Mesendoderm (in vitro differentiated cells): Measurements from ENCODE around the gene SSBP3.

ENCODE experiments used
- DNase-seq: peaks from one replicate; pipeline ENCODE4 v3.0.0; 2013
- H2AK5ac ChIP-seq: 2 replicates; pipeline ENCODE4 v1.6.1; 2013; ENCODE audit warnings: low read length, inconsistent platforms
- H2BK120ac ChIP-seq: 2 replicates; pipeline ENCODE4 v1.6.1; 2013; ENCODE audit warnings: low read depth, mild to moderate bottlenecking, low read length, moderate library complexity, mixed read lengths
- H2BK15ac ChIP-seq: replicated peaks from 2 replicates; pipeline ENCODE4 v1.6.1; 2013; ENCODE audit warnings: low read depth, mild to moderate bottlenecking, moderate library complexity
- H2BK5ac ChIP-seq: 2 replicates; pipeline ENCODE4 v1.6.1; 2013; ENCODE audit warnings: low read length, inconsistent platforms
- H3K18ac ChIP-seq: 2 replicates; pipeline ENCODE4 v1.6.1; 2013; ENCODE audit warnings: mild to moderate bottlenecking, low read length, mixed read lengths
- H3K23ac ChIP-seq: one replicate; pipeline ENCODE4 v1.6.1; 2013; ENCODE audit warnings: low read length
- H3K27ac ChIP-seq: 2 replicates; pipeline ENCODE4 v1.5.1; 2013; ENCODE audit warnings: low read depth, mild to moderate bottlenecking, inconsistent platforms, low read length, moderate library complexity
- H3K27me3 ChIP-seq: 2 replicates; pipeline ENCODE4 v1.6.1; 2013; ENCODE audit warnings: low read length, control low read depth, mild to moderate bottlenecking, inconsistent platforms; ENCODE audit not compliant: insufficient read depth, poor library complexity
- H3K36me3 ChIP-seq: 2 replicates; pipeline ENCODE4 v1.6.1; 2013; ENCODE audit warnings: low read length, inconsistent platforms; ENCODE audit not compliant: control insufficient read depth, insufficient read depth
- H3K4ac ChIP-seq: one replicate; pipeline ENCODE4 v1.6.1; 2013; ENCODE audit warnings: low read depth, mild to moderate bottlenecking, low read length, moderate library complexity
- H3K4me1 ChIP-seq: 2 replicates; pipeline ENCODE4 v1.6.1; 2013; ENCODE audit warnings: low read depth, low read length, inconsistent platforms; ENCODE audit not compliant: control insufficient read depth
- H3K4me2 ChIP-seq: 2 replicates; pipeline ENCODE4 v1.6.1; 2013; ENCODE audit warnings: low read length
- H3K4me3 ChIP-seq: 2 replicates; pipeline ENCODE4 v1.5.1; 2013; ENCODE audit warnings: mild to moderate bottlenecking, low read length
- H3K56ac ChIP-seq: one replicate; pipeline ENCODE4 v1.6.1; 2013; ENCODE audit warnings: low read length
- H3K79me1 ChIP-seq: 2 replicates; pipeline ENCODE4 v1.6.1; 2013; ENCODE audit warnings: low read length, inconsistent platforms
- H3K79me2 ChIP-seq: 2 replicates; pipeline ENCODE4 v1.6.1; 2013; ENCODE audit warnings: mild to moderate bottlenecking, low read length; ENCODE audit not compliant: control insufficient read depth, insufficient read depth
- H3K9ac ChIP-seq: 2 replicates; pipeline ENCODE4 v1.6.1; 2013; ENCODE audit warnings: low read length, inconsistent platforms
- H4K5ac ChIP-seq: one replicate; pipeline ENCODE4 v1.6.1; 2013; ENCODE audit warnings: low read length
- H4K8ac ChIP-seq: one replicate; pipeline ENCODE4 v1.6.1; 2013; ENCODE audit warnings: low read depth, mild to moderate bottlenecking, control low read depth, low read length, moderate library complexity
- WGBS: extraction: QIAGEN DNeasy Blood & Tissue Kit; methylation state at CpG from one replicate; pipeline ENCODE4 v1.1.7; 2013; ENCODE audit warnings: low lambda C conversion rate, missing lambda C conversion rate; ENCODE audit not compliant: insufficient coverage; ENCODE audit errors: extremely low coverage; 5-methylcytosine and 5-hydroxymethylcytosine counted together

The SSBP3 gene

GRCh38 chr1:54381524-54381923 is 24.7 kb downstream of the SSBP3 start:
- Histone ChIP-seq H3K23ac (no peak overlapping the region), H3K4me2 (no peak overlapping the region), H2BK15ac (no peak overlapping the region), H3K27ac (no peak overlapping the region), H3K79me2 (peaks cover 74% of the 10 kb centered on the region), H3K27me3 (no peaks in the 10 kb centered on the region), H4K8ac (no peak overlapping the region), H2BK120ac (no peak overlapping the region), H3K18ac (no peak overlapping the region), H2BK5ac (no peak overlapping the region), H4K5ac (no peak overlapping the region), H3K56ac (no peak overlapping the region), H3K4ac (no peak overlapping the region), H2AK5ac (no peak overlapping the region), H3K4me1 (peaks cover 24% of the 10 kb centered on the region), H3K79me1 (peaks cover 38% of the 10 kb centered on the region), H3K36me3 (no peaks in the 10 kb centered on the region), H3K9ac (no peak overlapping the region), H3K4me3 (no peak overlapping the region)
- no CpG with 5 or more reads among the region's 4 CpGs for WGBS
- DNase-seq, result no peak

- Histone ChIP-seq H3K4me1 (peaks cover 30% of the 10 kb centered on the region), H3K4me2 (no peak overlapping the region), H3K79me2 (peaks cover 74% of the 10 kb centered on the region), H2BK15ac (no peak overlapping the region), H3K27ac (no peak overlapping the region), H4K5ac (no peak overlapping the region), H3K18ac (no peak overlapping the region), H4K8ac (no peak overlapping the region), H3K9ac (peak overlapping the region; percentile 6), H2BK5ac (no peak overlapping the region), H3K4me3 (no peak overlapping the region), H3K4ac (no peak overlapping the region), H3K56ac (no peak overlapping the region), H2AK5ac (no peak overlapping the region), H3K36me3 (no peaks in the 10 kb centered on the region), H3K27me3 (no peaks in the 10 kb centered on the region), H2BK120ac (no peak overlapping the region), H3K23ac (no peak overlapping the region), H3K79me1 (peaks cover 29% of the 10 kb centered on the region)
- no CpG with 5 or more reads among the region's 15 CpGs for WGBS
- no peak for DNase-seq
These were observed 25.8 kb downstream of the SSBP3 start for GRCh38 chr1:54380290-54380882.

- H3K4me1 ChIP-seq, result peaks cover 33% of the 10 kb centered on the region
- H3K4me3 ChIP-seq, result no peak overlapping the region
- H2AK5ac ChIP-seq, result peak overlapping the region; percentile 28
- no peaks in the 10 kb centered on the region for H3K27me3 ChIP-seq
- H3K79me1 ChIP-seq, result peaks cover 26% of the 10 kb centered on the region
- H3K4ac ChIP-seq, result no peak overlapping the region
- no peak overlapping the region for H2BK15ac ChIP-seq
- H4K8ac ChIP-seq, result no peak overlapping the region
- no peak overlapping the region for H4K5ac ChIP-seq
- H3K56ac ChIP-seq, result peak overlapping the region; percentile 74
- H3K27ac ChIP-seq, result no peak overlapping the region
- H3K36me3 ChIP-seq, result no peaks in the 10 kb centered on the region
- H2BK120ac ChIP-seq, result no peak overlapping the region
- no peak for DNase-seq
- H3K4me2 ChIP-seq, result no peak overlapping the region
- H3K9ac ChIP-seq, result peak overlapping the region; percentile 33
- H2BK5ac ChIP-seq, result peak overlapping the region; percentile 23
- H3K18ac ChIP-seq, result no peak overlapping the region
- H3K79me2 ChIP-seq, result peaks cover 74% of the 10 kb centered on the region
- WGBS, result no CpG with 5 or more reads among the region's 23 CpGs
- no peak overlapping the region for H3K23ac ChIP-seq
These were observed 26.5 kb downstream of the SSBP3 start for GRCh38 chr1:54379555-54380289.

DNA sequence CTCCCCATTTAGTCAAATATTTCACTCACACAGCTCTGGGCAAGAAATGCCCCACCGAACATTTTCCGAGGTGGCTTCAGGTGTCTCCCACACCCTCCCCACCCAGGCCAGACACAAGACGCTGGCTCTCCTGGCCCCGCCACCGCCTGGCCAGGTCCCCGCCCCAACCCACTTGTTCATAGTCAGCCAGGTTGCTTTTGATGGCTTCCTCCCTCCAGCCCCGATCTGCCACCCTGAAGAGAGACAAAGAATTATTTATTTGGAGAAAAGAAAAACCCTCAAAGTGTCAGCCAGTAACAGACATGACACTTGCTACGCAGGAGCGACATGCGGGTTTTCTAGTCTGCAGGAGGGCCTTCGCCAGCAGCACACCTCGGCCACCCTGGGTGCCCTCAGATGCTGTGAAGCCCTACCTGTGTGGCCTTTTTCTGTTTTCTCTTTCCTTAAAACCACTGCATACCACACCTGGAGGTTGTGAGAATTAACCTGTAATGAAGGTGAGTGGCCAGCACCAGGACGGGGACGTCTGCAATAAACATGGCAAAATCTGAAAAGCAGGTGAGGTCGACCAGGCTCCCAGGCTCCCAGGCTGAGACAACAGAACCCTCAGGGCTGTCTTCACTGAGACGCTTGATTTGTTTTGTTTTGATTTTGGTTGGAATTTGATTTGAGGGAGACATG is 27.2 kb downstream of the SSBP3 start:
- H3K4ac ChIP-seq, result no peak overlapping the region
- peak overlapping the region; percentile 73 for H3K9ac ChIP-seq
- WGBS, result no CpG with 5 or more reads among the region's 16 CpGs
- no peak overlapping the region for H3K4me2 ChIP-seq
- H3K18ac ChIP-seq, result peak overlapping the region; percentile 42
- H3K23ac ChIP-seq, result no peak overlapping the region
- H2BK5ac ChIP-seq, result peak overlapping the region; percentile 12
- no peaks in the 10 kb centered on the region for H3K27me3 ChIP-seq
- peaks cover 29% of the 10 kb centered on the region for H3K79me1 ChIP-seq
- H2BK15ac ChIP-seq, result no peak overlapping the region
- peak overlapping the region; percentile 89 for H3K27ac ChIP-seq
- H3K36me3 ChIP-seq, result no peaks in the 10 kb centered on the region
- no peak overlapping the region for H3K4me3 ChIP-seq
- H2BK120ac ChIP-seq, result no peak overlapping the region
- H3K4me1 ChIP-seq, result peaks cover 36% of the 10 kb centered on the region
- H3K56ac ChIP-seq, result peak overlapping the region; percentile 85
- no peak overlapping the region for H4K5ac ChIP-seq
- H3K79me2 ChIP-seq, result peaks cover 74% of the 10 kb centered on the region
- H2AK5ac ChIP-seq, result no peak overlapping the region
- H4K8ac ChIP-seq, result no peak overlapping the region
- no peak for DNase-seq

GRCh38 chr1:54378157-54378873 is 27.9 kb downstream of the SSBP3 start:
- Histone ChIP-seq H4K5ac (peak overlapping the region; percentile 40), H3K23ac (peak overlapping the region; percentile 32), H3K4me3 (no peak overlapping the region), H3K4me2 (no peak overlapping the region), H3K79me2 (peaks cover 75% of the 10 kb centered on the region), H3K18ac (peak overlapping the region; percentile 71), H3K79me1 (peaks cover 33% of the 10 kb centered on the region), H2AK5ac (peak overlapping the region; percentile 73), H2BK5ac (peak overlapping the region; percentile 81), H3K4me1 (peaks cover 38% of the 10 kb centered on the region), H2BK15ac (no peak overlapping the region), H3K27ac (peak overlapping the region; percentile 89), H3K27me3 (no peaks in the 10 kb centered on the region), H3K56ac (peak overlapping the region; percentile 85), H3K36me3 (no peaks in the 10 kb centered on the region), H3K9ac (peak overlapping the region; percentile 73), H2BK120ac (peak overlapping the region; percentile 17), H4K8ac (no peak overlapping the region), H3K4ac (peak overlapping the region; percentile 76)
- peak; percentile 87 for DNase-seq
- WGBS, result no CpG with 5 or more reads among the region's 17 CpGs
